ENCODE results near the gene MYO5C. TPM values are rescaled to one million over a fixed set of nuclear protein-coding genes. Genes with fewer than 3 reads are reported as not detected.
A peak's percentile ranks its signal among the peaks of the same experiment; 100 is the strongest.
"Not testable (repeated sequence)": the region's sequence is repeated elsewhere in the genome, so short reads cannot be mapped to it uniquely, and the experiment has no call there.

The MYO5C gene
- total RNA-seq, 2 donors from 2014 or later: 0.69 to 1.6 TPM

- DNase-seq (no peak), ATAC-seq (replicated peaks in 1 of 2) (no peak)
- Mint-ChIP-seq H3K27me3 (ENCODE audit: low read depth) (peaks cover 35% of the 10 kb centered on the region), H3K36me3 (ENCODE audit: insufficient read depth in 2 of 2) (no peaks in the 10 kb centered on the region), H3K4me1 (ENCODE audit: low read depth) (peaks cover 10% of the 10 kb centered on the region), H3K4me3 (no peak overlapping the region), H3K27ac (no peak overlapping the region), H3K9me3 (no peaks in the 10 kb centered on the region)
Observed at GRCh38 chr15:52292780-52293392, 2.7 kb downstream of the MYO5C start.

DNA sequence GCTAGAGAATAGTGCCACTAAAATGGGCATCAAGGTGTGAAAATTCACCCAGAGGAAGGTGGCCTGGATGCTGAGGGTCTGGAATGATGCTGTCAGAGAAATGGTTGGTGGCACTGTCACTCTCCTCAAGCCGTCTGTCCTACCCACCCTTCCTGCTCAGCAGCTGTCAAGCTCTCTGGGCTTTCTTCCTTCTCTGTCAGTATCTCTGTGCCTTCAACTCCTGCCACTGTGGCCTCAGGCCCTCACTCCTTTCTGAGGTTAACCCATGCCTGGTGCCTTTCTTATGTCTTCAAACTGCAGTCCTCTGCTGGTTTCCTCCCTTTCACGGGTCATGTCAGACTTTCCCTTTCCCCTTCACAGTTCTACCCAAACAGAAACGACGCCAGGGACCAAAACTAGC lies 4.4 kb downstream of the MYO5C start:
- Mint-ChIP-seq H3K4me3 (no peak overlapping the region), H3K27me3 (ENCODE audit: low read depth) (peaks cover 30% of the 10 kb centered on the region), H3K9me3 (no peaks in the 10 kb centered on the region), H3K36me3 (ENCODE audit: insufficient read depth in 2 of 2) (no peaks in the 10 kb centered on the region), H3K27ac (no peak overlapping the region), H3K4me1 (ENCODE audit: low read depth) (peaks cover 10% of the 10 kb centered on the region)
- DNase-seq (no peak), ATAC-seq (replicated peaks in 1 of 2) (peak; percentile 27 to 28)

- Mint-ChIP-seq H3K36me3 (ENCODE audit: insufficient read depth in 2 of 2) (no peaks in the 10 kb centered on the region), H3K4me1 (ENCODE audit: low read depth) (peaks cover 10% of the 10 kb centered on the region), H3K27me3 (ENCODE audit: low read depth) (peaks cover 30% of the 10 kb centered on the region), H3K9me3 (no peaks in the 10 kb centered on the region), H3K27ac (no peak overlapping the region), H3K4me3 (no peak overlapping the region)
- ATAC-seq (replicated peaks in 1 of 2) (peak; percentile 8 to 10), DNase-seq (no peak)
Observed at GRCh38 chr15:52290800-52291199, 4.8 kb downstream of the MYO5C start.

GRCh38 chr15:52290329-52290728 lies 5.3 kb downstream of the MYO5C start:
- Mint-ChIP-seq H3K4me3 (no peak overlapping the region), H3K4me1 (ENCODE audit: low read depth) (peaks cover 10% of the 10 kb centered on the region), H3K36me3 (ENCODE audit: insufficient read depth in 2 of 2) (no peaks in the 10 kb centered on the region), H3K27ac (no peak overlapping the region), H3K9me3 (no peaks in the 10 kb centered on the region), H3K27me3 (ENCODE audit: low read depth) (peaks cover 30% of the 10 kb centered on the region)
- DNase-seq: no peak
- peak; percentile 46 to 72 for ATAC-seq (replicated peaks in 1 of 2)

- H3K4me3 Mint-ChIP-seq: no peak overlapping the region
- no peaks in the 10 kb centered on the region for H3K9me3 Mint-ChIP-seq
- DNase-seq: no peak
- no peaks in the 10 kb centered on the region for H3K36me3 Mint-ChIP-seq (ENCODE audit: insufficient read depth in 2 of 2)
- no peak for ATAC-seq (replicated peaks in 1 of 2)
- H3K27ac Mint-ChIP-seq: no peak overlapping the region
- H3K27me3 Mint-ChIP-seq (ENCODE audit: low read depth): peaks cover 28% of the 10 kb centered on the region
- H3K4me1 Mint-ChIP-seq (ENCODE audit: low read depth): peaks cover 10% of the 10 kb centered on the region
Observed at GRCh38 chr15:52289629-52290081, 5.9 kb downstream of the MYO5C start.

DNA sequence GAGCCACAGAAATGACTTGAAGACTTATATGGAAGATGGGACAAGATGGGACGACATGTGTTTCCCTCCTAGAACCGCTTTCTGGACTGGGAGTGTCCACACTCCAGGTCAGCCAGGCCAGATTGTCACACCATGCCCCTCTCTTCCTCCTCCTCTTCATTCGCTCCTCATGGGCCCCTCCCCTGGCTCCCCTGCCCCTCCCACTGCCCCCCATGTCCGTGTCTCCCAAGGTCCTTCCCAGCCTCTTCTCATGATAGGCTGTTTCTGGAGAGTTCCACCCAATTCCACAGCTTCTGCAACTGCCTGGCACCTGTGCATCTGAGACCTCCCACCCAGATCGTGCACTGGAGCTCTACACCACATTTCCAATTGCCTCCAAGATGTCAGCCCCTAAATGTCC lies 6.6 kb downstream of the MYO5C start:
- Mint-ChIP-seq H3K27me3 (ENCODE audit: low read depth) (peaks cover 21% of the 10 kb centered on the region), H3K4me3 (no peak overlapping the region), H3K27ac (no peak overlapping the region), H3K4me1 (ENCODE audit: low read depth) (peaks cover 16% of the 10 kb centered on the region), H3K36me3 (ENCODE audit: insufficient read depth in 2 of 2) (no peaks in the 10 kb centered on the region), H3K9me3 (no peaks in the 10 kb centered on the region)
- DNase-seq: no peak
- no peak for ATAC-seq (replicated peaks in 1 of 2)

GRCh38 chr15:52288051-52288942 lies 7.3 kb downstream of the MYO5C start:
- Mint-ChIP-seq H3K9me3 (no peaks in the 10 kb centered on the region), H3K4me3 (no peak overlapping the region), H3K27me3 (ENCODE audit: low read depth) (peaks cover 14% of the 10 kb centered on the region), H3K36me3 (ENCODE audit: insufficient read depth in 2 of 2) (no peaks in the 10 kb centered on the region), H3K4me1 (ENCODE audit: low read depth) (peaks cover 19% of the 10 kb centered on the region), H3K27ac (no peak overlapping the region)
- DNase-seq: no peak
- no peak for ATAC-seq (replicated peaks in 1 of 2)

DNA sequence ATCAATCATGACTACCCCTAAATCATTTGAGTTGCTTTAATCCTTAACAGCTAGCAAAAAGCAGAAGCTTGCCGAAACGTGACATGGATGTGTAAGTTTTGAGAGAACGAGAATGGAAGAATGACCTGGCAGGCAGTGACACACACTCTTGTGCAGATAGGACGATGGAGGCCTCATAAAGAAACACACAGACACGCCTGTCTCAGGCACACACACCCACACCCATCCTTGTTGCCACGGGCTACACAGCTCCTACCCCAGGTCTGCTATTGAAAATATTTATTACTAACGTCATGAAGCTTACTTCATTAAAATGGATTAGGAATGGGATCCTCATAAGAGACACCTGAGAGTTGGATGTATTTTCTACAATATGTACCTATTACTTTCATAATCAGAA lies 8.5 kb downstream of the MYO5C start:
- Mint-ChIP-seq H3K4me1 (ENCODE audit: low read depth) (peaks cover 19% of the 10 kb centered on the region), H3K36me3 (ENCODE audit: insufficient read depth in 2 of 2) (no peaks in the 10 kb centered on the region), H3K9me3 (no peaks in the 10 kb centered on the region), H3K4me3 (no peak overlapping the region), H3K27ac (no peak overlapping the region), H3K27me3 (ENCODE audit: low read depth) (peaks cover 2% of the 10 kb centered on the region)
- no peak for DNase-seq
- ATAC-seq (replicated peaks in 1 of 2): no peak

GRCh38 chr15:52285941-52286340 lies 9.7 kb downstream of the MYO5C start:
- H3K4me3 Mint-ChIP-seq; H3K9me3 Mint-ChIP-seq; ATAC-seq (replicated peaks in 1 of 2); DNase-seq; H3K27ac Mint-ChIP-seq; H3K36me3 Mint-ChIP-seq (ENCODE audit: insufficient read depth in 2 of 2); H3K27me3 Mint-ChIP-seq (ENCODE audit: low read depth): not testable (repeated sequence)
- H3K4me1 Mint-ChIP-seq (ENCODE audit: low read depth): peaks cover 19% of the 10 kb centered on the region

- no peaks in the 10 kb centered on the region for H3K36me3 Mint-ChIP-seq (ENCODE audit: insufficient read depth in 2 of 2)
- H3K27me3 Mint-ChIP-seq (ENCODE audit: low read depth): no peaks in the 10 kb centered on the region
- peaks cover 9% of the 10 kb centered on the region for H3K4me1 Mint-ChIP-seq (ENCODE audit: low read depth)
- ATAC-seq (replicated peaks in 1 of 2): peak; percentile 73 to 94
- no peak overlapping the region for H3K4me3 Mint-ChIP-seq
- DNase-seq: peak in 1 of 2 donors; percentile 16
- no peak overlapping the region for H3K27ac Mint-ChIP-seq
- H3K9me3 Mint-ChIP-seq: no peaks in the 10 kb centered on the region
Observed at GRCh38 chr15:52284164-52284563, 11.4 kb downstream of the MYO5C start.

DNA sequence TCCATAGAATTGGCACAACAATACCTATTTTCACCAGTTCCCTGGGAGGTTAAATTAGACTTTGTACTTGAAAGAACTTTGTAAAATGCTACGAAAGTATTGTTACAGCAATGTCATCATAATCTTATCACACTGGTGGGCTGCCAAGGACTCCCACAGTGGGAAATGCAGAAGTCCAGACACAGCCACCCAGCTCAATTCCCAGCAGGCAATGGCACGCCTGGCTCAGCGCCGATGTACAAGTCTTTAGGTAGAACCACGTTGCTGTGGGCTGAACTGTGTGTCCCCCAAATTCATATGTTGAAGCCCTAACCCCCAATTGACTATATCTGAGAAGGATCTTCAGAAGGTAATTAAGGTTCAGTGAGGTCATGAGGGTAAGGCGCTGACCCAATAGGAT lies 12.3 kb downstream of the MYO5C start:
- DNase-seq (no peak), ATAC-seq (replicated peaks in 1 of 2) (no peak)
- Mint-ChIP-seq H3K9me3 (no peaks in the 10 kb centered on the region), H3K4me3 (no peak overlapping the region), H3K27me3 (ENCODE audit: low read depth) (no peaks in the 10 kb centered on the region), H3K27ac (no peak overlapping the region), H3K36me3 (ENCODE audit: insufficient read depth in 2 of 2) (no peaks in the 10 kb centered on the region), H3K4me1 (ENCODE audit: low read depth) (peaks cover 9% of the 10 kb centered on the region)

GRCh38 chr15:52282418-52282817 lies 13.2 kb downstream of the MYO5C start:
- Mint-ChIP-seq H3K9me3 (no peaks in the 10 kb centered on the region), H3K27me3 (ENCODE audit: low read depth) (no peaks in the 10 kb centered on the region), H3K36me3 (ENCODE audit: insufficient read depth in 2 of 2) (no peaks in the 10 kb centered on the region), H3K4me1 (ENCODE audit: low read depth) (peaks cover 9% of the 10 kb centered on the region), H3K27ac (no peak overlapping the region), H3K4me3 (no peak overlapping the region)
- no peak for ATAC-seq (replicated peaks in 1 of 2)
- no peak for DNase-seq

GRCh38 chr15:52281085-52282035 lies 14.2 kb downstream of the MYO5C start:
- Mint-ChIP-seq H3K27me3 (ENCODE audit: low read depth) (no peaks in the 10 kb centered on the region), H3K4me1 (ENCODE audit: low read depth) (peaks cover 9% of the 10 kb centered on the region), H3K4me3 (no peak overlapping the region), H3K9me3 (no peaks in the 10 kb centered on the region), H3K27ac (no peak overlapping the region), H3K36me3 (ENCODE audit: insufficient read depth in 2 of 2) (no peaks in the 10 kb centered on the region)
- no peak for DNase-seq
- ATAC-seq (replicated peaks in 1 of 2): no peak
